NB4 (cell line): ENCODE data around the gene ATP11A.

ENCODE experiments used
- DNase-seq: peaks from one replicate; pipeline ENCODE4 v3.0.0; 2010; ENCODE audit warnings: low read depth
- H3K4me3 ChIP-seq: one replicate; pipeline ENCODE4 v1.5.1; 2011; ENCODE audit warnings: mild to moderate bottlenecking, low read depth, low read length, moderate library complexity
- MYC ChIP-seq: IDR thresholded peaks from 2 replicates; pipeline ENCODE4 v1.6.1; 2011; ENCODE audit warnings: low read depth, low read length
- POLR2A ChIP-seq: IDR thresholded peaks from 2 replicates; pipeline ENCODE4 v1.6.1; 2011; ENCODE audit warnings: mild to moderate bottlenecking; ENCODE audit not compliant: insufficient read length; ENCODE audit errors: extremely low read depth
- TF ChIP-seq, protein P1 (sequence below): IDR thresholded peaks from one replicate; pipeline ENCODE4 v1.5.1; 2012; ENCODE audit warnings: low read depth, low read length
- TF ChIP-seq, protein P2 (sequence below): IDR thresholded peaks from 2 replicates; pipeline ENCODE4 v1.6.1; 2011; ENCODE audit warnings: low read depth, low read length

Gene ATP11A

DNA sequence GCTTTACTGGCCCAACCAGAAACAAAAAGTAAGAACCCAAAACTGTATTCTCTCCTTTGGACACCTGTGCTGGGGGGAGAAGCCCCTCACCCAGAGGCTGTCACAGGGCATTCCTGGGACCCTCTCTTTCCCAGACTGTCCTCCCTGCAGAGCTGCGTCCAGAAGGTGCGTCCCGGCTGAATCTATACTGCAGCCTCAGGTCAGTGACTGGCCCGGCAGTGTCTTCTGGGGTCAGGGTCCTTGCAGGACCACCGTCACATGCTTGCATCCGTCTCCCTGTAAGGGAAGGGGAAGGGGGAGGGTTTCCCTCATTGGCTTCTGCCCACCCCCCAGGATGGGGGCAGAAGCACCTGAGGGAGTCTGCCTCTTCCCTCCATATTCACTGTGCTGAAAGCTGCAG lies 76.5 kb downstream of the ATP11A start:
- no peak overlapping the region for H3K4me3 ChIP-seq
- TF ChIP-seq MYC (no peak), POLR2A (no peak)
- TF ChIP-seq, protein P1, sequence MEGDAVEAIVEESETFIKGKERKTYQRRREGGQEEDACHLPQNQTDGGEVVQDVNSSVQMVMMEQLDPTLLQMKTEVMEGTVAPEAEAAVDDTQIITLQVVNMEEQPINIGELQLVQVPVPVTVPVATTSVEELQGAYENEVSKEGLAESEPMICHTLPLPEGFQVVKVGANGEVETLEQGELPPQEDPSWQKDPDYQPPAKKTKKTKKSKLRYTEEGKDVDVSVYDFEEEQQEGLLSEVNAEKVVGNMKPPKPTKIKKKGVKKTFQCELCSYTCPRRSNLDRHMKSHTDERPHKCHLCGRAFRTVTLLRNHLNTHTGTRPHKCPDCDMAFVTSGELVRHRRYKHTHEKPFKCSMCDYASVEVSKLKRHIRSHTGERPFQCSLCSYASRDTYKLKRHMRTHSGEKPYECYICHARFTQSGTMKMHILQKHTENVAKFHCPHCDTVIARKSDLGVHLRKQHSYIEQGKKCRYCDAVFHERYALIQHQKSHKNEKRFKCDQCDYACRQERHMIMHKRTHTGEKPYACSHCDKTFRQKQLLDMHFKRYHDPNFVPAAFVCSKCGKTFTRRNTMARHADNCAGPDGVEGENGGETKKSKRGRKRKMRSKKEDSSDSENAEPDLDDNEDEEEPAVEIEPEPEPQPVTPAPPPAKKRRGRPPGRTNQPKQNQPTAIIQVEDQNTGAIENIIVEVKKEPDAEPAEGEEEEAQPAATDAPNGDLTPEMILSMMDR = no peak
- TF ChIP-seq, protein P2, sequence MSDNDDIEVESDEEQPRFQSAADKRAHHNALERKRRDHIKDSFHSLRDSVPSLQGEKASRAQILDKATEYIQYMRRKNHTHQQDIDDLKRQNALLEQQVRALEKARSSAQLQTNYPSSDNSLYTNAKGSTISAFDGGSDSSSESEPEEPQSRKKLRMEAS = no peak
- DNase-seq = no peak

DNA sequence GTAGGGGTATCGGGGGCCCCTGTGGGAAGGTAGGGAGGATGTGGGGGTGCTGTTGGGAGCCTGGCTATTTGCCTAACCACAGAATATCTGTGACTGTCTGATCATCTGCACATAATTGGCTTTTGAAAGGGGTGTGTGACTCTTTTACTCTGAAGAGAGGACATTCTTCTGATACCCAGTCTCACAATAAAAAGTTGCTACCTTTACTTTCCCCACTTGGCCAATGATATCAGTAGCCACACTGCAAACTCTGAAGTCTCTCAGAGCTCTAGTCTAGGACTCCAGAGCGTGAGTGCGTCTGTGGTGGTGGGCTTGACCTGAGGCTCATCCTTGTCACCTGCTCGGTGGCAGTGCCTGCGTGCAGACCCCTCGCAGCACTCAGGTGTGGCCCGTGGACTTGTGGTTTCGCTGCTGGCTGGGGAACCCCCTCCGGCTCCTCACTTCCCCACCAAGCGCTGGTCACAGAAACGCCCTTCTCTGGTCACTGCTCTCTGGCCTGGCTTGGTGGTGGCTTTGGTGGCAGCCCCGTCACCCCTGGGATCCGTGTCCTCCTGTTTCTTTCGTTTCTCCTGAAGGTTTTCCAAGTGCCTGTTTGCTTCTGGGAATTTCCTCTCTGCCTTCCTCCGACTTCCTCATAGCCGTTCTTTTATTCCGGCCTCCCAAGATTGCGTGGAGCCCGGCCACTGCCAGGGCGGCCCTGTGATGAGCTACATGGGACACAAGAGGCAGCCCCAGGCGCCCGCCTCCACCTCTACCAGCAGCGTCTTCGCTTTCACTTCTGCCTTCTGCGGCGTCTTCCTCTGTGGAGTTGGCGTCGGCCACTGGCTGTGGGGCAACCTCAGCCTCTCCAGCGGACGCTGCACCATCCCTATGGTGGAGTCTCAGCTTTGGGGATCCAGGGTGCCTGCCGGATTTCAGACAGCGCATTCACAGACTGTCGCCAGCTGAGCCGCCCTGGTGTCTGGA lies 78.0 kb downstream of the ATP11A start:
- DNase-seq = no peak
- no peak overlapping the region for H3K4me3 ChIP-seq
- TF ChIP-seq, protein P2 = no peak
- TF ChIP-seq, protein P1 = no peak
- TF ChIP-seq MYC = no peak

DNA sequence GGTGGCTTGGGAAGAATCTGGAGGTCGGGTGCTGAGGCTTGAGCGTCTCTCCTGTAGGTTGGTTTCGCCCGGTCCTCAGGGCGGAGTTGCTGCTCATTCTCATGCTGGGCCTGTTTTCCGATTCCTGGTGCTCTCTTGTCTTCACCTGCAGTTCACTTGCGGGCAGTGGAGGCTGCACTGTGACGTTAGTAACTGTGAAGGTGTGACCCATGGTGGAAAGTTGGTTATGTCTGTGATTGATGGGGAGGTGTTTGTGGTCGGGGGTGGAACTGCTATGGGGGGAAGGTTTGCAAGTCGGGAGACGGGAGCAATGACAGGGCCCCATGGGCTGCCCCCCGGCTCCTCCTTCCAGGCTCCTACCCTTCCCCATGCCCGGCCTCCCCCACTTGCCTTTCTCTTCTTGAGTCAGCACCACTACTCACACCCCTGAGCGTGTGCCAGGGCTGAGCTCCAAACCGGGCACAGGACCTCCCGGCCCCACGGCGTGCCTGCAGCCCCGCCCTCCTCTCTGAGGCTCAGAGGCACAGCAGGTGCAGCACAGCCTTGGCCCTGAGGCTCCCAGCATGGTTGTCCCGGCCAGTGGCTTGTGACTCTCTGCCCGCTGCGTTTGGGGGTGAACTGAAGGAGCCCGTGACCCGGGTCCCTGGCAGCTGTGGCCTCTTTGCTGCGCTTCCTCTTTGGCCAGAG lies 79.1 kb downstream of the ATP11A start:
- TF ChIP-seq MYC (no peak), POLR2A (no peak)
- TF ChIP-seq, protein P1 = no peak
- TF ChIP-seq, protein P2 = no peak
- DNase-seq = no peak
- H3K4me3 ChIP-seq = no peak overlapping the region

DNA sequence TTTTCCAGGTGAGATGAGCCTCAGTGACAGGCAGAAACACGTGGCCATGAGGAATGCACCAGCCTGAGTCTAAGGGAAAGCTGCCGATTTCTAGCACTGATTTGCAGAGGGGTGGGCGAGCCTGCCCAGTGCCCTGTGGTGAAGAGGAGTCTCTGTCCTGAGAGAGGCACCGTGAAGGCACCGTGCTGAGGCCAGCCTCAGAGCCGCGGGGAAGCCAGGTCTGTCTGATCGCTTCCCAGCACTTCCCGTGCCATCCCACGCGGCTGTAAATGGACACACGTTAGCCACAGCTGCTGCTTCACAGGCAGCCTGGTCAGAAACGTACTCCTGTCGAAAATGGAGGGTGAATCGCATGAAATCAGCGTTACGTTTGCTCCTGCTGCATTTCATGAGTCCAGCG lies 79.8 kb downstream of the ATP11A start:
- no peak overlapping the region for H3K4me3 ChIP-seq
- TF ChIP-seq, protein P2 = no peak
- TF ChIP-seq, protein P1 = no peak
- TF ChIP-seq MYC (no peak), POLR2A (no peak)
- DNase-seq = no peak

DNA sequence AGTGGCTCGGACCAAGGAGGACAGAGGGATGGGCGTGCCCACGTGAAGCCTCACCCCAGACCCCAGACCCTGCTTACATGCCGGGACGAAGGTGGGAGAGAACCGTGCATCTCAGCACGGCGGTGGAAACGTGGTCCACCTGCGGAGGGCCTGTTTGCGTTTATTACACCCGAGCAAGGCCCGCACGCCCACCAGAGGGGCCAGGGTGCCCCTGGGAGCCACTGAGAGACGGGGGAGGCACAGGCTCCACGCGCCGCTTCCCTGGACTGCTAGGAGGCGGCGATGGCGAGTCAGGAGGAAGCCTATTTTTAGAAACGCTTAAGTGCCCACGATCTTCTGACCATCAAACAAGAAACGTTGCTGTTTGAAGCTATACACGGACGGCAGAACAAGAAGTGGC lies 80.7 kb downstream of the ATP11A start:
- no peak for DNase-seq
- no peak overlapping the region for H3K4me3 ChIP-seq
- TF ChIP-seq, protein P1 = no peak
- TF ChIP-seq, protein P2 = no peak
- TF ChIP-seq POLR2A = no peak
- no peak for TF ChIP-seq MYC
